PFSK-1 (cell line): ENCODE measurements around the gene GPR39.

Experiments
- FOXP2 ChIP-seq: optimal IDR thresholded peaks from 2 replicates; pipeline ENCODE3; 2011; ENCODE audit warnings: borderline replicate concordance, control low read depth, inconsistent platforms; ENCODE audit not compliant: insufficient read depth; ENCODE audit errors: extremely low read length, extremely low read depth
- POLR2AphosphoS5 ChIP-seq: IDR thresholded peaks from 2 replicates; pipeline ENCODE4 v1.6.1; 2012; ENCODE audit warnings: low read depth, mild to moderate bottlenecking, control low read depth, low read length, moderate library complexity
- TF ChIP-seq, protein P1 (sequence below), 2 experiments: IDR thresholded peaks; 2 replicates each; pipeline versions ENCODE4 v1.6.1 to v1.8.0; 2011 to 2012; ENCODE audit warnings: low read depth in 2 of 2, low read length in 2 of 2, control low read depth in 1 of 2, inconsistent platforms in 1 of 2, mild to moderate bottlenecking in 1 of 2, moderate library complexity in 1 of 2; ENCODE audit not compliant: insufficient read depth in 1 of 2

DNA sequence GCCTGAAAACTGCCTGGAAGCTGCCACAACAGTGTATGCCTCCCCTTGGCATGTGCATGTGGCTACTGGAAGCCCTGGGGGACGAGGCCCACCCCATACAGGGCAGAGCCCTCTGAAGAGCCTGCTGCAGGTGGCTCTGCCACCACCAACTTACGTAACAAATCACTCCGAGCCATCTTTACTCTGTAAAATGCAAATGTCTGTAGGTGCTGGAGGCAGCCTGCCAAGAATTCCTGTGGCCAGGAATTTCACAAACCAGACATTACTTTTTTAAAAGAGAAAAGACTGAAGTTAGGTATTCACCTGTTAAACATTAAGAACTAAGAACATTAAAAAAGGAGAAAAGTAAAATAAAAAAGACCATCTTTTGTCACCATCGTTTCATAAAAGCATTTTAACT is 106.3 kb downstream of the GPR39 start:
- TF ChIP-seq FOXP2 (no peak), POLR2AphosphoS5 (no peak)
- TF ChIP-seq, protein P1, sequence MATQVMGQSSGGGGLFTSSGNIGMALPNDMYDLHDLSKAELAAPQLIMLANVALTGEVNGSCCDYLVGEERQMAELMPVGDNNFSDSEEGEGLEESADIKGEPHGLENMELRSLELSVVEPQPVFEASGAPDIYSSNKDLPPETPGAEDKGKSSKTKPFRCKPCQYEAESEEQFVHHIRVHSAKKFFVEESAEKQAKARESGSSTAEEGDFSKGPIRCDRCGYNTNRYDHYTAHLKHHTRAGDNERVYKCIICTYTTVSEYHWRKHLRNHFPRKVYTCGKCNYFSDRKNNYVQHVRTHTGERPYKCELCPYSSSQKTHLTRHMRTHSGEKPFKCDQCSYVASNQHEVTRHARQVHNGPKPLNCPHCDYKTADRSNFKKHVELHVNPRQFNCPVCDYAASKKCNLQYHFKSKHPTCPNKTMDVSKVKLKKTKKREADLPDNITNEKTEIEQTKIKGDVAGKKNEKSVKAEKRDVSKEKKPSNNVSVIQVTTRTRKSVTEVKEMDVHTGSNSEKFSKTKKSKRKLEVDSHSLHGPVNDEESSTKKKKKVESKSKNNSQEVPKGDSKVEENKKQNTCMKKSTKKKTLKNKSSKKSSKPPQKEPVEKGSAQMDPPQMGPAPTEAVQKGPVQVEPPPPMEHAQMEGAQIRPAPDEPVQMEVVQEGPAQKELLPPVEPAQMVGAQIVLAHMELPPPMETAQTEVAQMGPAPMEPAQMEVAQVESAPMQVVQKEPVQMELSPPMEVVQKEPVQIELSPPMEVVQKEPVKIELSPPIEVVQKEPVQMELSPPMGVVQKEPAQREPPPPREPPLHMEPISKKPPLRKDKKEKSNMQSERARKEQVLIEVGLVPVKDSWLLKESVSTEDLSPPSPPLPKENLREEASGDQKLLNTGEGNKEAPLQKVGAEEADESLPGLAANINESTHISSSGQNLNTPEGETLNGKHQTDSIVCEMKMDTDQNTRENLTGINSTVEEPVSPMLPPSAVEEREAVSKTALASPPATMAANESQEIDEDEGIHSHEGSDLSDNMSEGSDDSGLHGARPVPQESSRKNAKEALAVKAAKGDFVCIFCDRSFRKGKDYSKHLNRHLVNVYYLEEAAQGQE (IDR thresholded peaks at IDR 0.05; ENCODE audit: insufficient read depth in 1 of 2, low read depth in 2 of 2, low read length in 2 of 2): no peak
